ENCODE measurements around the gene CTNNBIP1.

The CTNNBIP1 gene

GRCh38 chr1:9910423-9911178 is 532 bp upstream of the CTNNBIP1 start:
- Mint-ChIP-seq H3K27me3 (no peaks in the 10 kb centered on the region), H3K27ac (peak overlapping the region; percentile 98), H3K36me3 (ENCODE audit: low read depth) (peaks cover 6% of the 10 kb centered on the region), H3K9me3 (no peaks in the 10 kb centered on the region), H3K4me1 (ENCODE audit: low read depth) (peaks cover 33% of the 10 kb centered on the region), H3K4me3 (peak overlapping the region; percentile 92)
- DNase-seq: peak; percentile 100

- Mint-ChIP-seq H3K27me3 (no peaks in the 10 kb centered on the region), H3K36me3 (ENCODE audit: low read depth) (peaks cover 6% of the 10 kb centered on the region)
- peak; percentile 62 for DNase-seq
Observed at GRCh38 chr1:9909234-9910046, 629 bp downstream of the CTNNBIP1 start.

DNA sequence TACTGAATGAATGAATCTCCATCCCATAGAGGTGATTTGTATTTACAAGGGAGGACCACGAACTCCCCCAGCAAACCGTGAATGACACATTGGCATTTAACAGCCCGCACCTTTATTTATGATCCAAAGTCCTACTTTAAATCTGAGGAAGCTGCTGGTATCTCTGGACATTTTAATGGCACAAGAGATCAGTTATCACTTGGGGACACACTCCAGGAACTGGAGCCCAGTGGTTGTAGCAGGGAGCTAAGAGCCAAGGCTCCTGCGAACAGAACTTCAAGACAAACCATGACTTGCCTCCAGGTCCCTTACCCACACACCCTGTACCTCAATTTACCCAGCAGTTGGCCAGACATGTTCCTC is 1.2 kb downstream of the CTNNBIP1 start:
- H3K4me3 Mint-ChIP-seq: peak overlapping the region; percentile 90
- H3K9me3 Mint-ChIP-seq: no peaks in the 10 kb centered on the region
- no peak for DNase-seq
- H3K27me3 Mint-ChIP-seq: no peaks in the 10 kb centered on the region
- H3K4me1 Mint-ChIP-seq (ENCODE audit: low read depth): peaks cover 48% of the 10 kb centered on the region
- H3K36me3 Mint-ChIP-seq (ENCODE audit: low read depth): peaks cover 6% of the 10 kb centered on the region
- H3K27ac Mint-ChIP-seq: peak overlapping the region; percentile 87

More at GRCh38 chr1:9909234-9910046, 629 bp downstream of the CTNNBIP1 start:
- H3K4me1 Mint-ChIP-seq (ENCODE audit: low read depth): peaks cover 43% of the 10 kb centered on the region
- H3K9me3 Mint-ChIP-seq: no peaks in the 10 kb centered on the region
- H3K4me3 Mint-ChIP-seq: peak overlapping the region; percentile 90
- H3K27ac Mint-ChIP-seq: peak overlapping the region; percentile 87

DNA sequence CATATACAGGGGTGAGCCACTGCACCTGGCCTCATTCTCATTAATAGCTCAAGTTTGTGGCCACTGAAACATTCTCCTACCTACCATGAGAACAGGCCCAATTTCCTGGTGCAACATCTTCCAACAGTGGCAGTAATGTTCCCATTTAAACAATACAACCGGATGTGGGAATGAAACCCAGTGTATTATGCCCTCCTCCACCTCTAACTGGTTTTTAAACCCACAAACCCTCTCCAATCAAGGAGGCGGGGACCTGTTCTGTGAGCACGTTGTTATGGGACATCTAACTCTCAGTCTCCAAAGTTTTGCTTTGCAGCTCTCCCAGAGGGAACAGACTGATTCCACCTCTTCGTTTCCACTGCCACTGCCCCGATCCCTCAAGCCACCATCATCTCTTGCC is 2.6 kb downstream of the CTNNBIP1 start:
- Mint-ChIP-seq H3K4me1 (ENCODE audit: low read depth) (peaks cover 60% of the 10 kb centered on the region), H3K27ac (no peak overlapping the region), H3K4me3 (no peak overlapping the region), H3K27me3 (no peaks in the 10 kb centered on the region), H3K36me3 (ENCODE audit: low read depth) (peaks cover 6% of the 10 kb centered on the region), H3K9me3 (no peaks in the 10 kb centered on the region)
- DNase-seq: no peak

GRCh38 chr1:9906466-9906865 is 3.6 kb downstream of the CTNNBIP1 start:
- H3K4me1 Mint-ChIP-seq (ENCODE audit: low read depth): peaks cover 56% of the 10 kb centered on the region
- H3K27me3 Mint-ChIP-seq: no peaks in the 10 kb centered on the region
- H3K4me3 Mint-ChIP-seq: no peak overlapping the region
- DNase-seq: no peak
- H3K9me3 Mint-ChIP-seq: no peaks in the 10 kb centered on the region
- H3K36me3 Mint-ChIP-seq (ENCODE audit: low read depth): peaks cover 6% of the 10 kb centered on the region
- no peak overlapping the region for H3K27ac Mint-ChIP-seq

DNA sequence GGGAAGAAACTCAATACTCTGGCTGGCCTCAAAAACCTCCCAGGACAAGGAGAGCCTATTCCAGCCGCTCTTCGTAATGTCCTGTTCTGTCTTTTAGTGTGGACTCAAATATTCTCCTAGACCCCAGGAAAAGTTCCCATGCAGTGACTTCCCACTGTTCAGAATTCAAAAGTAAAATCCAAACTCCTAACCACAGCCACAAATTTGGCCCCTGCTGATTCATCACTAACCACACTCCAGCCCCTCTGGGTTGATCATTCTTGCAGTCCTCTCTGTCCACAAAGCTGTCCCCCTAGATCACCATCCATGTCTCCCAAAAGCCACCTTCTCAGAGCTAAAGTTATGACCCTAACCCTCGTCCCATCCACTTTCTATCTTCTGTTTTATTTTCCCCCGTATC is 5.1 kb downstream of the CTNNBIP1 start:
- Mint-ChIP-seq H3K9me3 (no peaks in the 10 kb centered on the region), H3K4me3 (peak overlapping the region; percentile 21), H3K36me3 (ENCODE audit: low read depth) (peaks cover 6% of the 10 kb centered on the region), H3K27ac (peak overlapping the region; percentile 92), H3K27me3 (no peaks in the 10 kb centered on the region), H3K4me1 (ENCODE audit: low read depth) (peaks cover 58% of the 10 kb centered on the region)
- no peak for DNase-seq

GRCh38 chr1:9904596-9904995 is 5.5 kb downstream of the CTNNBIP1 start:
- H3K4me3 Mint-ChIP-seq: peak overlapping the region; percentile 37
- peaks cover 5% of the 10 kb centered on the region for H3K36me3 Mint-ChIP-seq (ENCODE audit: low read depth)
- peak overlapping the region; percentile 92 for H3K27ac Mint-ChIP-seq

DNA sequence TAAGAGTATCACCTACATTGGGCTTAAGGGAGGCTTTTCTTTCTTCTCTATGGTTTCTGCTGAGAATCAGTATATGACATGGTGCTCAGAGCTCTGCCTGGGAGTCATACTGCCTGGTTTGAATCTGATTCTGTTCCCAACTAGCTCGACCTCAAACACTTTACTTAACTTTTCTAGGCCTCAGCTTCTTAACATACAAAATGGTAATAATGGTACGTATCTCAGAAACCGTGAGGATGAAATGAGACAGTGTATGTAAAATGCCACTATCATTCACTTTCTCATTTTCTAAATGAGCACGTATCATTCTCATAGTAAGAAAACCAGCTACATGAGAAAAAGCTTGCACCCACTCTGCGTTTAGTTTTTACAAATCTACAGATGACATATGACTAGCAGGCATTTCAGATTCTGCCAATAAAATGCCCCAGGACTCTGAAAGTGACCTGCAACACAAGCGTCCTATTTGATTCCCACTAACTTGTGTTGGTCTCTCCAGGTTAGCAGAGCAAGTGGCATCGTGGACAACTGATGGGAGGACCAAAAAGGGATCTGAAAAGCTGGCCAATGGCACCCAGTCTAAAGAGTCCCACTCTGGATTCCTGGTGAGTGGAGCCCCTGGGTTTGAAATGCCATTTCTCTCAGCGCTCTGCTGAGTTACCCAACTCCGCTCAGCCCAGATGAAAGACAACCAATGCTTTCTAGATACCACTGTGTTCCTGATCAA is 6.1 kb downstream of the CTNNBIP1 start:
- H3K36me3 Mint-ChIP-seq (ENCODE audit: low read depth): no peaks in the 10 kb centered on the region
- DNase-seq: no peak
- H3K9me3 Mint-ChIP-seq: no peaks in the 10 kb centered on the region
- H3K27ac Mint-ChIP-seq: peak overlapping the region; percentile 92
- peaks cover 51% of the 10 kb centered on the region for H3K4me1 Mint-ChIP-seq (ENCODE audit: low read depth)
- no peaks in the 10 kb centered on the region for H3K27me3 Mint-ChIP-seq
- H3K4me3 Mint-ChIP-seq: peak overlapping the region; percentile 37

More at GRCh38 chr1:9904596-9904995, 5.5 kb downstream of the CTNNBIP1 start:
- DNase-seq: no peak
- Mint-ChIP-seq H3K4me1 (ENCODE audit: low read depth) (peaks cover 58% of the 10 kb centered on the region), H3K27me3 (no peaks in the 10 kb centered on the region), H3K9me3 (no peaks in the 10 kb centered on the region)

DNA sequence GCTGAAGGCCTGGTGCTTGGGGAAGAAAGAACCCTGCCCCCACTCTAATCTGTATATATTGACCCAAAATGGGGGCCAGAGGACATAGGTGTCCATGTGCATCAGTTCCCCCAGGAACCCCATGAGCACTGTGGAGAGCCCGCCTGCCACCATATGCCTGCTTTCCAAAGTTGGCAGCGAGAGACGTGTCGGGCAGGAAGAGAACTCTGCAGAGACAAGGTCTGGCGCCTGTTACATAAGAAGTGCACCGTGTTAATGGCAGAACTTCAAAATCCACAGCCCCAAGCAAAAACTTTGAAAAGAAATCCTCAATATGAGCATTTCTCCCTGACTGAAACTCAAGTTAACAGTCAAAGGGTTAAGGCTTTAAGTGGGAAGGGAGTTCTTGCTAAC is 8.0 kb downstream of the CTNNBIP1 start:
- Mint-ChIP-seq H3K4me1 (ENCODE audit: low read depth) (peaks cover 41% of the 10 kb centered on the region), H3K27me3 (no peaks in the 10 kb centered on the region), H3K4me3 (no peak overlapping the region), H3K36me3 (ENCODE audit: low read depth) (no peaks in the 10 kb centered on the region), H3K27ac (no peak overlapping the region), H3K9me3 (no peaks in the 10 kb centered on the region)
- DNase-seq: no peak

DNA sequence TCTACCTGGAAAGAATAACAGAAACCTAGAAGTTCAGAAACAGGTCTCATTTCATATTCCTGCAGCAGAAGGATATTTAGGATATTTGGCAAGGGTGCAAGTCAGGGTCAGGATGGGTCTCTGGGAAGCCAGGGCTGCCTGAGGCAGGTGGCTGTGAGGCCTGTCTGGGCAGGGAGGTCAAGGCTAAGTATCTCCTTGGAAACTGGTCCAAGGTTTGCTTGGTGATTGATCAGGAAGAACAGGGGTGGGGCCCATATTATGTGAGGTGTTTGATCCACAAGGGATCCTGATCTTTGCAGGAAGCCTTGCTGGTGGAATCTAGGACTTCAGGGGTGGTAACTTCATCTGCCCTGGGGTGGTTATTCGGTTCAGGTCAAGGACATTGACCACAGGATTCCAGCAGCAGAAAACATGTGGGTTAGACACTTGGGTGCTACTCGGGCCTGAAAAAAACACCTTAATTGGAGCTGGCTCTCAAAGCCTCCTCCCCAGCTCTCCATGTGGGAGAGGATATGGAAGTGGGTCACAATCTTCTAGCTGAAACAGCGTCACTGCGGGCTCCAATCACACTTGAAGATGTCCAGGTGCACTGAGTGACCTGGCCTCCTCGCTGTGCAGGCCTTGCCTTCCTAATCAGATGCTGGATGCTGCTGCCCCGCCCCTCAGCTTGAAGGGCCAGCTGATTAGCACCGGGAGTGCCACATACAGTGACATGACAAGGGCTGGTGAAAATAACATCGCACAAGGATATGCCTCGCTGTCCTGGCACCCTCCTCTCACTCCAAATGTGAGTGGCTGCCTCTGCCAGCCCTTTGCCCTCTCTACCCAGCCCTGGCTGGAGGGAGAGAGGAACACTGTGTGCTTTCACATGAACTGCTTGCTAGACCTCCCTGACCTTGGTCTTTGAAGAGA is 8.7 kb downstream of the CTNNBIP1 start:
- Mint-ChIP-seq H3K27ac (no peak overlapping the region), H3K4me1 (ENCODE audit: low read depth) (peaks cover 38% of the 10 kb centered on the region), H3K27me3 (no peaks in the 10 kb centered on the region), H3K36me3 (ENCODE audit: low read depth) (no peaks in the 10 kb centered on the region), H3K9me3 (no peaks in the 10 kb centered on the region), H3K4me3 (no peak overlapping the region)
- DNase-seq: no peak

- H3K27me3 Mint-ChIP-seq: no peaks in the 10 kb centered on the region
- H3K4me1 Mint-ChIP-seq (ENCODE audit: low read depth): peaks cover 36% of the 10 kb centered on the region
- no peak for DNase-seq
- H3K4me3 Mint-ChIP-seq: no peak overlapping the region
- H3K9me3 Mint-ChIP-seq: no peaks in the 10 kb centered on the region
- no peaks in the 10 kb centered on the region for H3K36me3 Mint-ChIP-seq (ENCODE audit: low read depth)
- H3K27ac Mint-ChIP-seq: no peak overlapping the region
Observed at GRCh38 chr1:9900142-9901043, 9.7 kb downstream of the CTNNBIP1 start.

DNA sequence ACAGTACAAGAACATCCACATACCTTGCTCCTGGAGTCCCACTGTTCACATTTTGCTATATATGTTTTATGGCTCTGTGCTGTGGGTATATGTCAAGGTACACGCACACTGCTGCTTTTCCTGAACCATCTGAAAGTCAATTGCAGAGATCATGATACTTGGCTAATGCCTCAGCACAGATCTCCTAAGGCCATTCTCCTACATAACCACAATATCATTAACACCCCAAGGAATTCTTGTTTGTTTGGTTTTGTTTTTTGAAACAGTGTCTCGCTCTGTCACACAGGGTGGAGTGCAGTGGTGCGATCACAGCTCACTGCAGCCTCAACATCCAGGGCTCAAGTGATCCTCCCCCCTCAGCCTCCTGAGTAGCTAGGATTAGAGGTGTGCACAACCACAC is 16.0 kb downstream of the CTNNBIP1 start:
- Mint-ChIP-seq H3K36me3 (ENCODE audit: low read depth) (no peaks in the 10 kb centered on the region), H3K9me3 (no peaks in the 10 kb centered on the region), H3K27ac (no peak overlapping the region), H3K4me1 (ENCODE audit: low read depth) (peaks cover 14% of the 10 kb centered on the region), H3K4me3 (no peak overlapping the region), H3K27me3 (no peaks in the 10 kb centered on the region)
- no peak for DNase-seq
